MM.1S (cell line): ENCODE data around the gene RNPC3.

Experiments
- CTCF ChIP-seq: fragments of 300-600 bp; sonication (generic); IDR thresholded peaks from 2 replicates; pipeline ENCODE4 v1.5.1; 2016; ENCODE audit warnings: antibody characterized with exemption, low read length, mixed read lengths
- EZH2 ChIP-seq: fragments of 300-600 bp; sonication (generic); optimal IDR thresholded peaks from 2 replicates; pipeline ENCODE3; 2017; ENCODE audit warnings: low read depth, mild to moderate bottlenecking, antibody characterized with exemption, low read length, mixed read lengths

GRCh38 chr1:103538226-103538625 is 12.7 kb downstream of the RNPC3 start:
- TF ChIP-seq CTCF (no peak), EZH2 (no peak)
